HG03175 (cell line): Measurements from ENCODE around the gene TEDC2.

Experiments
- ATAC-seq: cut with Tn5 transposase; IDR thresholded peaks from one replicate; pipeline ENCODE4 v1.9.1; 2021; ENCODE audit warnings: mild to moderate bottlenecking, moderate library complexity; ENCODE audit not compliant: unreplicated experiment

The TEDC2 gene

GRCh38 chr16:2490190-2491105 lies 30.5 kb downstream of the TEDC2 start:
- no peak for ATAC-seq

- no peak for ATAC-seq
Observed at GRCh38 chr16:2492292-2492691, 32.4 kb downstream of the TEDC2 start.

- ATAC-seq, result no peak
Observed at GRCh38 chr16:2493605-2494004, 33.7 kb downstream of the TEDC2 start.

- ATAC-seq, result no peak
Observed at GRCh38 chr16:2494616-2495015, 34.7 kb downstream of the TEDC2 start.

GRCh38 chr16:2495041-2495440 lies 35.1 kb downstream of the TEDC2 start:
- no peak for ATAC-seq

- no peak for ATAC-seq
Observed at GRCh38 chr16:2496223-2497115, 36.6 kb downstream of the TEDC2 start.

GRCh38 chr16:2497116-2497630 lies 37.3 kb downstream of the TEDC2 start:
- no peak for ATAC-seq

GRCh38 chr16:2497695-2498484 lies 38.0 kb downstream of the TEDC2 start:
- ATAC-seq, result no peak

- no peak for ATAC-seq
Observed at GRCh38 chr16:2498531-2499253, 38.8 kb downstream of the TEDC2 start.

- no peak for ATAC-seq
Observed at GRCh38 chr16:2499454-2499853, 39.5 kb downstream of the TEDC2 start.

- no peak for ATAC-seq
Observed at GRCh38 chr16:2499890-2500429, 40.1 kb downstream of the TEDC2 start.

GRCh38 chr16:2500430-2500917 lies 40.6 kb downstream of the TEDC2 start:
- ATAC-seq, result no peak

- no peak for ATAC-seq
Observed at GRCh38 chr16:2500918-2501750, 41.2 kb downstream of the TEDC2 start.

GRCh38 chr16:2501946-2502895 lies 42.3 kb downstream of the TEDC2 start:
- ATAC-seq, result no peak

GRCh38 chr16:2505695-2506094 lies 45.8 kb downstream of the TEDC2 start:
- no peak for ATAC-seq

GRCh38 chr16:2507052-2507659 lies 47.2 kb downstream of the TEDC2 start:
- peak; percentile 65 for ATAC-seq

- no peak for ATAC-seq
Observed at GRCh38 chr16:2507665-2508064, 47.8 kb downstream of the TEDC2 start.
